HG03060 (cell line): ENCODE results near the gene BHLHE41.

ENCODE experiments used
- ATAC-seq: cut with Tn5 transposase; IDR thresholded peaks from one replicate; pipeline ENCODE4 v1.9.1; 2021; ENCODE audit warnings: low read depth, moderate number of reproducible peaks; ENCODE audit not compliant: unreplicated experiment

BHLHE41 gene

DNA sequence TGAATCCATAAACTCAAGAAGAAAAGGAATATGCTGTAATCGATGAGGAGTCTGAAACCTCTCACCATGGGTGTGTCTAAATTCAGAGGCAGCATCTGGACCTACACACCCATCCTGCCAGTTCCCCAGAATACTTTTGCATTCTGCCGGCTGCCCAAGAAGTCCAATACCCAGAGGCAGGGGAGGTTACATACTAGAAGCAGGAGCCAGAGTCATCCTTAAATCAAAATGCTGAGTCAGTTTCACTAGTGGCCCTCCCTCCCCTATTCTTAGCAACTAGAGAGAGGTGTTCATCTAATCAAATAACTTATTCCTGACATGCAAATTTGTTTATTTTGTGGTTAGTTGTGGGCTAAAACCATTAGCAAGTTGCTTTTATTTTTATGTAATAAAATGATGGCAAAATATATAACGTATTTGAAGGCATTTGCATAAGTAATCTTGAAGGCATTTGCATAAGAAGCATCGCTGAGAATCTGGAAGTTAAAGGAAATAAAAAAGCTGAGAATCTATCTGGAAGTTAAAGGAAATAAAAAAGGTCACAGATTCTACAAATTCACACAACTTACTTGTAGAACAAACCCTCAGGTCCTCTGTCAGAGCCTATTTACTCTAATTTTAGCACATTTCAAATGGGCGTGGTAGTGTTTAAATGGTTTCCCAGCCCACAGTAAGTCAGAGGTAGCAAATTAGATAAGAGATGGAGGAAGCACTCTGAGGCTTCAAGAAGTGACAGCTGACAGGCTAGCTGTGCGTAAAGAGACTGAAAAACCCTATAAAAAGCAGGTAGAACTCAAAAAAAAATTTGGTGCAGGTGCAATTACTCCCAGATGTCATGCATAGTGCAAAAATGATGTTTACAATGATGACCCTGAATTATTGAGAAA is 7.8 kb downstream of the BHLHE41 start:
- ATAC-seq = no peak

DNA sequence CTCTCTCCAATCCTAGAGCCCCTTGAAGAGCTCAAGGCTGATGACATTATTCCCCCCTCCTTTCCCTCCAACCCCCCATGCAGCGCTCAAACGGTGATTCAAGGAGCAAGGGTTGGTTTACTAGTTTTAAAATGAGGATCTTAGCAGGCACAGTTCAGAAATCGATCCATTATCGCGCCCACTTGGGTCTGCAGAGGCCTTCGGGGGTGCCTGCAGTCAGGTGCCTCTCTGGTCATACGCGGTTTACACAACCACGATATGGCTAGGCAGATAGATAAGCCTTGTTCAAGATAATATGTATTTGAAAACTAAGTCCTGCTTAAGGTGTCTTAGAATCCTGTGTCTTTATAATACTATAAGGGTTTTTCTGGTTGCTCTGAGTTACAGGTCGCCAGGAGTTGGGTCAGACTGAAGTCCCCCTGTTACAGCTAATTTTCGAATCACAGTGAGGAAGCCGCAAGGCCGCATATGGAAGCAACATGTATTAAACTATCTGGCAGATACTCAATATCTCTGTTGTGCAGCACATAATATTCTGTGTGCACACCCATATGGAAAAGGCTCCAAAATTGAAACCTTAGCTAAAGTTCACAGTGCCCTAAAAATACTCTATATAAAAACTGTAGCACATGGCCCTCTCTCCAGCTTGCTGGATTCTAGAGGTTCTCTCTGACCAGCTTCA is 10.0 kb downstream of the BHLHE41 start:
- no peak for ATAC-seq

DNA sequence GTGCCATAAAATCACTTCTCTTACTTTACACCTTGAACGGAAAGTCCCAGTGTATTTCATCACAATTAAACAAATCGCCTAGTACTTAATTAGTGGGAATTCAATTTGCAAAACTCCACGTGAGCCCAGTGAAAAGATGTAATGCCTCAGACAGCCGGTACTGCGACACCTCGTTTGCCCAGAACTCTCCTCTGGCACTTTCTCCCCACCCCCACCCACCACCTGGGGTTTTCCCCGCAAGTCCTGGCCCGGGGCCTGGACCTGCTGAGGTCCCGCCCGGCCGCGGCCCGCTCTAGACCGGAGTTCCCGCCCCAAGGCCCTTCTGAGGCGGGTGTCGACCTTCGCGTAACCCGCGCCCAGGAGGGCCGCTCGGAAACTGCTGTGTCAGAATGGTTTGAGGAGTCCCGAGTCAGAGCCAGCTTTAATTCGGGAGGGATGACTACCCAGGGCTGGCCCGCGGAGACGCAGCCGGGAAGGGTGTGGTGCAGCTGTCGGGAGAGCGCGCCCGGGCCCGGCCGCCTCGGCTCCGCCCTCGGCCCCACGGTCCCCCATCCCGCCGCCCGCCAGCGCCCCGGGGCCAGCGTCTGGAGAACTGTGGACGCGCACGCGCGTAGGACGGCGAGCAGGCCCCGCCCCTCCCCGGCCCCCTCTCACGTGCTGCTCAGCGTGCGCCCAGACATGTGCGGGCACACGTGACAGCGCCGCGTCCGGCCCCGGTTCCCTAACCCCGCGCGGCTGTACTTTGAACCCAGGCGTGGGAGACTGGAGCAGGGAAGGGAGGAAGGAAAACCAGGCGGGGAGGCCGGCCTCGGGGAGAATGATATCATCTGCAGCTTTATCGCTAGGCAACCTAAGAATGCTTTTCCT is 10.8 kb downstream of the BHLHE41 start:
- no peak for ATAC-seq

DNA sequence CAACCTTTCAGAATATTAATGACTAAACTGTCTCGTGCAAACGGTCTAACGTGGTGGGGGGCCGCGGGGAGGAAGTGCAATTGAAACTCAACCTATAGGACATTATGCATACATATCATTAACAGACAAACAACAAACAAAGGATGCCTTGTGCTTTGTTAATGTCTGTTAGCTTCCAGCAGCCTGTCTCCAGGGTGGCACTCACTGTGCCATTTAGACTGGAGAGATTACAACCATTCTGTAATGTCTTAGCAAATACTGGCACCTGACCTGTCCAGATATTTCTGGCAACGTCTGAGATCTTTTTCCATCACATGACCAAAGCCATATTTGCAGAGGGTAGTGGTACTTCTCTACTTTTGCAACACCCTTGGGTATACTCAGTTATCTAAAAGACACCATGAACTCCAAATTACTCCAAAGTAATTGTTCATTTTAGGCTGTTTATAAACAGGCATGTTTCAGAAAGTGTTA is 11.6 kb downstream of the BHLHE41 start:
- no peak for ATAC-seq

DNA sequence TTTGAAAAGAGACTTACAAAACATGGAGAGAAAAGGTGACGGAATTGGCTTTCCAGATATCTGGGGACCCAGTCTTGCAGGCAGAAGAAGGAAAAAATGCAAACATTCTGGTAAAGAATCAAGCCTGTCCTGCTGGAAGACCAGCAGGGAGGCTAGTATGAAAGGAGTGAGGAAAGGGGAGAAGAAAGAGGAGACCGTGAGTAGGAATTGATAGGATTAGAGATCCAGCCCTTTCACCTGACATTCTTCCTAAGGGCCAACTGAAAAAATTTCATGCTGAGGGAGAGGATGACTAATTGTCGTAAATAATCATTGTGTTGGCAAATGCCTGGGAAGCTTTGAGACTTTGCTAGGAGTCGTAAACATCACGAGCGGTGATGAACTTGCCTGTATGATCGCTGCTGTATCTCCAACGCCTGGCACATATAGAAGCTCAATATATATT is 12.1 kb downstream of the BHLHE41 start:
- no peak for ATAC-seq

DNA sequence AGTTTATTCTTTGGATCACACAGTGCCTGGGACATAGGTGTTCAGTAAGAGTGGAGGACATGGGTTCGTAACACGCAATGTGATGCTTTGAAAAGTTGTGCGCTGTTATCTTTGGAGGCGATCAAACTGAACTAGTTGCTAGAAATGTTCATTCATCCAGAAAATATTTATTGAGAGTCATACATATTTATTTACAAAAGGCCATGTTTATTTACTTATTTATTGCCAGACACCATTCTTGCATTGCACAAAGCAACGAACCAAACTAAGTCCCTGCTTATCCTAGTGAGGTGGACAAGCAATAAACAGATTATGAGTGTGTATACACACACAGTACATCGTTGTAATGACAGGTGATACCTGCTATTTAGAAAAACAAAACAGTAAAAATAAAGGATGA is 12.6 kb downstream of the BHLHE41 start:
- ATAC-seq = no peak

DNA sequence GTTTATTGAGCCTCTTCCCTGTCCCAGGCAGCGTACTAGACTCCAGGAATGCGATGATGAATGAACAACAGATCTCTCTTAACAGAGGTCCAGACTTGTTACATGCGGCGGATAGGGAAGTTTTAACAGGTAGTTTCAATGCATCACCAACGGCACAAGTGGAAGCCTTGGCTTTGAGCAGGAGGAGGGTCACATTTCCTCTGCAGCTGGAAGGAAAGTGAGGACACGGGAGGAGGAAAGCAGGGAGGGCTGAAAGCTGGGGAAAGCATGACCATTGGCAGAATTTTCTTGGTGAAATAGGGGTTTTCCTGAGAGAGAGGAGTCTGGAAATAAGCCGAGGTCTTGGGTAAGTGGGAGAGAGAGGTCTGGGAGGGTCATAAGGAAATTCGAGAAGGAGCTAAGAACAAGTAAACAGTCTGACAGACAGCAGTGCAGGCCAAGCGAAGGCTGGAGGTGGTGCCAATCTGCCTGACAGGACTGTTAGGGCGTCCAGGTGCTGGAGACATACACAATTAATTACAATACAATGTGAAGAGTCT is 15.4 kb downstream of the BHLHE41 start:
- no peak for ATAC-seq

DNA sequence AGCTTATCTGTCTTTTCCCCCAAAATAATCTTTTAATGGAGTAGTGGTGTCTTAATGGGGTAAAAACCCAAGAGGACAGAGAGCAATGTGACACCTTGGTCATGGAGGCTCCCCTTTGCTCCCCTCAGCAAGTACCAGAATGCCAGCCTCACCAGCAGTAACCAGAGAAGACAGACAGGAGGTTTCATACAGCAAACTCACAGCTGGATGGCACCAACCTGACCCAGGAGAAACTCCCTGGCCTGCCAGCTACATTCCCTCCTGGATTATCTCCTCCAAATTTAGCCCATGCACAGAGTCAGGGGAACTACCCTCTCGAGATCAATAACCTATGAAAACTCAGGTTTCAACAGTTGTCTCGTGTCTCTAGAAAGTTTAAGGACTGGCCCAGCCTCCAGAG is 15.9 kb downstream of the BHLHE41 start:
- ATAC-seq = no peak

DNA sequence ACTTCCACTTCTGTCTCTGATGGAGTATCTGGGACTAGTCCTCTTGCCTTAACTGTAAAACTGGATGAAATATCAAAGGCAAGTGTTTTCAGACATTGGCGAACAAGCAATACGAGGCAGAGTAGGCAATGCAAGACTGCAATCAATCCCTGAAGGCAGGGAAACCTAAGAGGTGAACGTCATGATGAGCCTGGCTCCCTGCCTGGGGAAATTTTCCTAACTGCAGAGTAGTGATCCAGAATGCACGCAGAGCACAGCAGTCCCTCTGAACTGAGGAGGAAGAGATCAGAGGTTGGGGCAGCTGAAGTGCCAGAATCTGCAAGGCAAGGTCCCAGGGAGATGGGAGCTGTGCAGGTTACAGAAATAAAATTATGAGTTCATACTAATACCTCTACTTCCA is 18.5 kb downstream of the BHLHE41 start:
- ATAC-seq = no peak

DNA sequence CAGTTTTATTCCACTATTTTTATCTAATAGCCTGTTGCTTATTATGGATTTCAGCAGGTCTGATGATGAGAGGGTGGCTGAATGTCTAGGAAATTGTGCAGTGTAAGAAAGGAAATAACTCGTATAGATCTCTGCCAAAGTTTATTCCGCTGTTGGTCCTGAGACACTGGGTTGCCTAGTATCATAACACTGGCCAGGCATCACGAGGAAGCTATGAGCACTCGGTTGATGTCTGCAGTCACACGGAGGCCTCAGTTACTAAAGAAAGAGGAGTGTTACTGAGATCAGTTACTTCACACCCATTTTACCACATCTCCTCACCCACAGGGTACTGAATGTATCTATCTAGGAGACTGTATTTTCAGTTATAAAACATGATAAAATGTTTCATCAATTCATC is 21.9 kb downstream of the BHLHE41 start:
- no peak for ATAC-seq

DNA sequence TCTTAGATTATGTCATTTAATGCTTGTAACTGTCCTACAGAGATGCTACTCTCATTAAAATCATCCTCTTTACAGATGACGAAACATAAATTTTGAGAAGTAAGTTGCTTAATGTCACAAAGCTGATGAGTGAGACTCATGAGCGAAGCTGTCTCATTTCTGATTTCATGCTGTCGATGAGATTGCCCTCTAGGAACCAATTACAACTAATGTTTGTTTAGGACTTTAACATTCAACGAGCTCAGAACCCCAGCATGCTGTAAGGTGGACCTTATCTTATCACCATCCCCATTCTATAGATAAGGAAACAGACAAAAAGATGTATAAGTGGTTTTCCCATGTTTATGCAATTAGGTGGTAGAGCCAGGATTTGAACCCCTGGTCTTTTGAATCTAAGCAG is 23.1 kb downstream of the BHLHE41 start:
- ATAC-seq = no peak

DNA sequence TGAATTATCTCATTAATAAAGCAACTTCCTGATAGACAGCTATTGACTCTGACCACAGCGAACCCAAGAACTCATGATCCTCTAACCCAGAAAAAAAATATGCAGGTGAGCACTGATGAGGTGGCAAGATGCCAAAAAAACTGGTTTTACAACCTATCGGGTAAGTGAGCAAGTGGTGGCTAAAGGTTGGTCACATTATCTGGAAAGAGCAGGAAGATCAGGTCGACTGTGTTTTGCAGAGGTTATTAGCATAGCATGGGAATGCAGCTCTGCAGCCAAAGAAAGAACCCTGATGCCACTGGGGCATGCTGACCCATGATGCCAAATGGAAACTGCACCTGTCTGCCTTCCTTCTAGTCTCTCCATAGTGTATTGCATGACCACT is 23.5 kb downstream of the BHLHE41 start:
- ATAC-seq = no peak

DNA sequence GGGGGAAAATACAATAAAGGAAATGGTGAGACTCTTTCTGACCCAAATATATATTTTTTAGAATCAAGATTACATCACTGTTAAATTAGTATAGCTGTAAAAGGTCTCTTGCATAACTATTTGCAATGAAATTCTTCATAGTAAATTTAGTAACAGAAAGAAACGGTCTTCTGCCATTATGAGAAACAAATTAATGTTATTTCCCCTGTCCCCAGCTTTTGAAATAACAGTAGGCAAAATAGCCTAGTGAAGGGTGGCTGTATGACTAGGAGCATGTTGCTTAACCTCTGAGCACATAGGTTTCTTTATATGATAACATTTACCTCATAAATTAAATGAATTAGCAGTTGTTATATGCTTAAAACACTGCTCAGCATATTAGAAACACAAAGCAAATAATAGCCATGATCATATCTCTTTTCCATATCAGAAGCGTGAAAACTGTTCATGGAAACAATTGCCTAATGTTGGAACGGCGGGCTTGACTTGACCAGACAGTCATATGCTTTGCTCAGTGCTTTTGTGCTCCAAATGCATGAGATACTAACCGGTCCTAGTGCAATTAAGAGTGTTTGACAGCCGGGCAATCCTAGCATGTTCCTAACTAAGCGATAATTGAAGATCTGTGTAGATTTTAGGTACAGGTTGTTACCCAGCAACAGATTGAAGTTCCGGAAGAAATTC is 24.0 kb downstream of the BHLHE41 start:
- no peak for ATAC-seq

DNA sequence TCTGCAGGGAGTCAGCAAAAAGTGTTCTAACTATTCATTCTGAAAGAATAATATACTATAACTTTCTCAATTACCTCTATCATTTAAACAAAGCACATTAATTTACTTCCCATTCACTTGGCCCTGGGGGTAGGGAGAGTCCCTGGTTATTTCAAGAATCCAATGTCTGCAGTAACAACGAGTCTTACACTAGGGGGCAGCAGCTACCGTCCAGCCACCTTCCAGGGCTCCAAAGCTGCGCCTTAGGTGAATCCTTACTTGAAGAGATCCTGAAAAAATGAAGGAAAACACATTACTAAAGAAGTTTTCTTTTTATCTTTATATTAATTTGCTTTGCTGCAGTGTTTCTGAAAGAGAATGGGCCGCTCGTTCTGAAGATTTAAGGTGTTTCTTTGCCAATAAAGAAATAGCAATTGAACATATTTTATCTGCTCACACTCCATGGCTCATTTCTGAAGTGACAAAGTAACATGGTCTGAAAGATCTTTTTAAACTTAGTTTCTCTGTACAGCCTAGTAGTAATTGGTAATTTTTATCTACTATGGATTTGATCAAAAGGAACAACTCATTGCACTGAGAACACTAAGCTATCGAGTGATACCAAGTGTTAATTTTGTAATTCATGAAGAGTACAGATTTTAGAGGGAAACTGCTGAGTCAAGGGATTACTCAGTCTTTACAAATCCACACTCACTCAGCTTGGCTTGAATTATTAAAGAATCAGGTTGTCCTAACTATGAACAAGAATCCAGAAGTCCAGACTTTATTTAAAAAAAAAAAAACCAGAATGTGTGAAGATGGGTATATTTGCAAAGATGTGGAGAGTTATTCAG is 27.6 kb downstream of the BHLHE41 start:
- no peak for ATAC-seq

DNA sequence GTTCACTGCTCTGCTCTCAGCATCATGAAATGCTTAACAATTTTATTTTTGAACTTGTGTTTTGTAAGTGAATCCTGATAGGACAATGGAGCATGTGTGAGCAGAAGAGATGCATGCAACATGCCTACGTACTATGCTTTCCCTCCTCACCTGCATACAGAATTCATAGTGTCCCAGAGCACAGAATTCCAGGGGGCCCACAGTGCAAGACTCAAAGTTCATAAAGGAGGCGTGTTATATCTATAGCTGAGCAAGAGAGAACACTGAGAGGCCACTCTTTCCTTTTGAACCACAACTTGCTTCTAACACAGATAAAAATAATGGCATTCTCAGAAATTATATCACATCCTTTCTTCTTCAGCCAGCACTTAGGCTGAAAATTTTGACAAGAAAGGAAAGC is 28.8 kb downstream of the BHLHE41 start:
- no peak for ATAC-seq

DNA sequence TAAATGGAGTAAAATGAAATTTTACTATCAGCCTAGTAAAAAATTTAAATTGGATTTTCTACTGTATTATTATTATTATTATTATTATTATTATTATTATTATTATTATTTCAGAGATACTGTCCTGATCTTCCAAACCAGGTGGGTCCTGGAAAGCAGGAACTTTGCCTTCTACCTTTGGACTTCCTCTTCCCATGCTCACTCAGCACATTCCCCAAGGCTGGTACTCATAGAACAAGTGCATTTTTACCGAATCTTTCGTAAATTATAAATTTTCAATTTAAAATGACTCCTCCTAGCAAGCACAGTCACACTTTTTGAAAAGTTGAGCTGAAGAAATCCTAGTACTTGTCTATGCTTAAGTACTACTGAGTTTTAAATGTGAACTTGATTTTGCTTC is 29.7 kb downstream of the BHLHE41 start:
- ATAC-seq = no peak

DNA sequence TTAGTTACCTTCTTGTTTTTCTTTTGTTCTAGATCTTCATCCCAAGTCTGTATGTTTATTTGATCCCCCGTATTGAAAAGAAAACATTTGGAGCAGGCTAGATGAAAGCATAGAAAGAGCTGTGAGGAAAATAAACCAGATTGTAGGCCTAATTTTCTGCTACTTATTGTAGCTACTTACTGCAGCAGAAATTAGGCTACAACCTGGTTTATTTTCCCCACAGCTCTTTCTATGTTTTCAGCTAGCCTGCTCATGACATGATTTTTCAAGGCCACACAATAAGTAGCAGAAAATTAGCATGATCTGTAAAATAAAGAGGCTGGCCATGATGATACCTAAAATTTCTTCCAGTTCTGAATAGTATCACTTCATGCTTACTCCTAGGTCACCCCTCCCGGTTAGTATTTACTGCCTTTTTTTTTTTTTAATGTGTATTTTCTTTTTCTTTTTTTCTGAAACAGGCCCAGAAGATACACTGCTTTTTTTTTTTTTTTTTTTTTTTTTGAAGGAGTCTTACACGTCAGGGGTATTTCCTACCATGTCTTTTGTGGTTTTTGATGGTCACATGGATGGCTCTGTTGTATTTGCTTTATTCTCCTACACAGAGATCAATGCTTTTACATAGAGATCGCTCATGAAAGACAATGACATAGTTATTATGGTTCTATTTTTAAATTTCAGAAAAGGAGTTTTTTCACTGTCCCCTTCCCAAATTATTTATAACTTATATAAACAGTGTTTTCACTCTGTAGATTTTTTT is 32.3 kb downstream of the BHLHE41 start:
- no peak for ATAC-seq

DNA sequence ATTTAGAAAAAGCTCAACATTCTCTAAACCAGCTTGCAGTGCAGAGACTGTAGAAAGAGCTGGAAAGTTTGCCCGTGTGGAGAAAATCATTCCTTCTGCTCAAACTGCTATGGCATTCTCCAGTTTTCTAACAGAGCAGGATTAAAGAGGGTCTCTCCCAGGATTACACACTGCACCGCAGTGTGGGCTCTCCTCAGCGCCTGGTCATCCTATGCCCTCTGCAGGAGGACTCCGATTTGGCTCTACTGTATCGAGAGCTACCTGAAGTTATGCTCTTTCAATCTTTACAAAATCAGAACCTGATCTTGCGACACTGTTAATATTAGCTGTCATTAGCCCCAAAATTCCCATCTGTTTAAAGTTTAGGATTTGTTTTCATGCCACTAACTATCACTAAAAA is 33.0 kb downstream of the BHLHE41 start:
- ATAC-seq = no peak
